ENCODE measurements around the gene ZNF311. TPM values are rescaled to one million over a fixed set of nuclear protein-coding genes. Genes with fewer than 3 reads are reported as not detected.
A peak's percentile ranks its signal among the peaks of the same experiment; 100 is the strongest.

ZNF311 gene
- total and polyA plus RNA-seq, 9 of the 15 experiments (the other 6 are each of a cell fraction or from before 2014, with no cell fraction given) = 5.1 to 10.0 (median 7.5) TPM

DNA sequence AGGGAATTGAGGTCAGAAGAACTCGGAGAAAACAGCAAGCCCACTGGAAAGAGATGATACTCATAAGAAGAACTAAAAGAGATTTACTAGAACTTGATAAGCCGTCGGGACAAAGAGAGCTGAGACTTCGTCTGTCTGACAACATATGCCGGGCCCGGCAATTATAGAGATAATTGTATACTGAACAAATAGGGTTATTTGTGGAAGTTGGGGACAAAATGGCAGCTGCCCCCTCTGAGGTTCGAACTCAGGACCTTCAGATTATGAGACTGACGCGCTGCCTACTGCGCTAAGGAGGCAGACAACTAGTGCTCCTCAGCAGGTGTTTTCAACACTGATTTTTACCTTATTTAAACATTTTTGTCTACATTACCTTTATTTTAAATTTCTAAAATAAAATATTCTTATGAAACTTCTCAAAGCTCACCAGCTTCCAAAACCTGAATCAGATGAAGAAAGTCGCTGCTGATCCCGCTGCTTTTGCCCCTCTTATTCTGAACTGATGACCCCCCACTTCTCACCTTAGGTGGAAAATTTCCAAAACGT is 52.0 kb downstream of the ZNF311 start (continued):
- TF ChIP-seq RBM39 (optimal IDR thresholded peaks at IDR 0.05; ENCODE audit: low read depth, low read length) (no peak), MIER1 (IDR thresholded peaks at IDR 0.05; ENCODE audit: low read depth) (no peak), SREBF2 (CRISPR knock-in tag; IDR thresholded peaks at IDR 0.05) (no peak), ZNF57 (CRISPR knock-in tag; IDR thresholded peaks at IDR 0.05) (no peak), SMARCE1 (IDR thresholded peaks at IDR 0.05) (no peak), ADNP (tag; IDR thresholded peaks at IDR 0.05) (peak; percentile 98), FOXA1 (IDR thresholded peaks at IDR 0.05; ENCODE audit: borderline replicate concordance) (no peak), ZNF134 (CRISPR knock-in tag; conservative IDR thresholded peaks at IDR 0.05) (0 out of 2 replicates have a peak, but pooled peaks have one; percentile 21), GTF2F1 (IDR thresholded peaks at IDR 0.05; ENCODE audit: low read depth, low read length) (no peak), FOXA3 (CRISPR knock-in tag; conservative IDR thresholded peaks at IDR 0.05 in 1 of 2, IDR thresholded peaks at IDR 0.05 in 1 of 2) (peak in 1 of 2 experiments; percentile 75; a peak in 2 of 4 replicates), ZNF124 (CRISPR knock-in tag; IDR thresholded peaks at IDR 0.05) (no peak), HNRNPK (IDR thresholded peaks at IDR 0.05; ENCODE audit: low read depth, low read length, poor library complexity, severe bottlenecking) (no peak), POLR3A (IDR thresholded peaks at IDR 0.05; ENCODE audit: borderline replicate concordance, extremely low read depth, insufficient read depth, insufficient read length) (peak; percentile 98), KDM1A (IDR thresholded peaks at IDR 0.05) (peak; percentile 29 to 80; a peak in 2 of 4 replicates), ZFP30 (CRISPR knock-in tag; IDR thresholded peaks at IDR 0.05; ENCODE audit: borderline replicate concordance) (no peak), LEF1 (IDR thresholded peaks at IDR 0.05) (no peak), KAT8 (IDR thresholded peaks at IDR 0.05; ENCODE audit: low read depth) (no peak)
- TF ChIP-seq, protein P1, sequence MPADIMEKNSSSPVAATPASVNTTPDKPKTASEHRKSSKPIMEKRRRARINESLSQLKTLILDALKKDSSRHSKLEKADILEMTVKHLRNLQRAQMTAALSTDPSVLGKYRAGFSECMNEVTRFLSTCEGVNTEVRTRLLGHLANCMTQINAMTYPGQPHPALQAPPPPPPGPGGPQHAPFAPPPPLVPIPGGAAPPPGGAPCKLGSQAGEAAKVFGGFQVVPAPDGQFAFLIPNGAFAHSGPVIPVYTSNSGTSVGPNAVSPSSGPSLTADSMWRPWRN (IDR thresholded peaks at IDR 0.05; ENCODE audit: low read depth) = no peak
- TF ChIP-seq, protein P2, sequence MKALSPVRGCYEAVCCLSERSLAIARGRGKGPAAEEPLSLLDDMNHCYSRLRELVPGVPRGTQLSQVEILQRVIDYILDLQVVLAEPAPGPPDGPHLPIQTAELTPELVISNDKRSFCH (CRISPR knock-in tag; IDR thresholded peaks at IDR 0.05) = no peak
- TF ChIP-seq, protein P2 (tag; IDR thresholded peaks at IDR 0.05) = 0 out of 2 replicates have a peak, but pooled peaks have one; percentile 41
- TF ChIP-seq, protein P3, sequence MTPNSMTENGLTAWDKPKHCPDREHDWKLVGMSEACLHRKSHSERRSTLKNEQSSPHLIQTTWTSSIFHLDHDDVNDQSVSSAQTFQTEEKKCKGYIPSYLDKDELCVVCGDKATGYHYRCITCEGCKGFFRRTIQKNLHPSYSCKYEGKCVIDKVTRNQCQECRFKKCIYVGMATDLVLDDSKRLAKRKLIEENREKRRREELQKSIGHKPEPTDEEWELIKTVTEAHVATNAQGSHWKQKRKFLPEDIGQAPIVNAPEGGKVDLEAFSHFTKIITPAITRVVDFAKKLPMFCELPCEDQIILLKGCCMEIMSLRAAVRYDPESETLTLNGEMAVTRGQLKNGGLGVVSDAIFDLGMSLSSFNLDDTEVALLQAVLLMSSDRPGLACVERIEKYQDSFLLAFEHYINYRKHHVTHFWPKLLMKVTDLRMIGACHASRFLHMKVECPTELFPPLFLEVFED (CRISPR knock-in tag; conservative IDR thresholded peaks at IDR 0.05) = no peak
- TF ChIP-seq, protein P4, sequence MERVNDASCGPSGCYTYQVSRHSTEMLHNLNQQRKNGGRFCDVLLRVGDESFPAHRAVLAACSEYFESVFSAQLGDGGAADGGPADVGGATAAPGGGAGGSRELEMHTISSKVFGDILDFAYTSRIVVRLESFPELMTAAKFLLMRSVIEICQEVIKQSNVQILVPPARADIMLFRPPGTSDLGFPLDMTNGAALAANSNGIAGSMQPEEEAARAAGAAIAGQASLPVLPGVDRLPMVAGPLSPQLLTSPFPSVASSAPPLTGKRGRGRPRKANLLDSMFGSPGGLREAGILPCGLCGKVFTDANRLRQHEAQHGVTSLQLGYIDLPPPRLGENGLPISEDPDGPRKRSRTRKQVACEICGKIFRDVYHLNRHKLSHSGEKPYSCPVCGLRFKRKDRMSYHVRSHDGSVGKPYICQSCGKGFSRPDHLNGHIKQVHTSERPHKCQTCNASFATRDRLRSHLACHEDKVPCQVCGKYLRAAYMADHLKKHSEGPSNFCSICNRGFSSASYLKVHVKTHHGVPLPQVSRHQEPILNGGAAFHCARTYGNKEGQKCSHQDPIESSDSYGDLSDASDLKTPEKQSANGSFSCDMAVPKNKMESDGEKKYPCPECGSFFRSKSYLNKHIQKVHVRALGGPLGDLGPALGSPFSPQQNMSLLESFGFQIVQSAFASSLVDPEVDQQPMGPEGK (CRISPR knock-in tag; IDR thresholded peaks at IDR 0.05; ENCODE audit: borderline replicate concordance) = no peak
